Measurements from ENCODE around the gene GPR183.

Gene GPR183, protein sequence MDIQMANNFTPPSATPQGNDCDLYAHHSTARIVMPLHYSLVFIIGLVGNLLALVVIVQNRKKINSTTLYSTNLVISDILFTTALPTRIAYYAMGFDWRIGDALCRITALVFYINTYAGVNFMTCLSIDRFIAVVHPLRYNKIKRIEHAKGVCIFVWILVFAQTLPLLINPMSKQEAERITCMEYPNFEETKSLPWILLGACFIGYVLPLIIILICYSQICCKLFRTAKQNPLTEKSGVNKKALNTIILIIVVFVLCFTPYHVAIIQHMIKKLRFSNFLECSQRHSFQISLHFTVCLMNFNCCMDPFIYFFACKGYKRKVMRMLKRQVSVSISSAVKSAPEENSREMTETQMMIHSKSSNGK

GRCh38 chr13:99307247-99307646, at the start of gene GPR183:
Gene GPR183, minus strand, starts transcription at chr13:99307399. Its CDS starts 11,254 bp downstream, at chr13:99296145.
- DNase-seq (ENCODE audit: low read depth in 2 of 2), result no peak

DNA sequence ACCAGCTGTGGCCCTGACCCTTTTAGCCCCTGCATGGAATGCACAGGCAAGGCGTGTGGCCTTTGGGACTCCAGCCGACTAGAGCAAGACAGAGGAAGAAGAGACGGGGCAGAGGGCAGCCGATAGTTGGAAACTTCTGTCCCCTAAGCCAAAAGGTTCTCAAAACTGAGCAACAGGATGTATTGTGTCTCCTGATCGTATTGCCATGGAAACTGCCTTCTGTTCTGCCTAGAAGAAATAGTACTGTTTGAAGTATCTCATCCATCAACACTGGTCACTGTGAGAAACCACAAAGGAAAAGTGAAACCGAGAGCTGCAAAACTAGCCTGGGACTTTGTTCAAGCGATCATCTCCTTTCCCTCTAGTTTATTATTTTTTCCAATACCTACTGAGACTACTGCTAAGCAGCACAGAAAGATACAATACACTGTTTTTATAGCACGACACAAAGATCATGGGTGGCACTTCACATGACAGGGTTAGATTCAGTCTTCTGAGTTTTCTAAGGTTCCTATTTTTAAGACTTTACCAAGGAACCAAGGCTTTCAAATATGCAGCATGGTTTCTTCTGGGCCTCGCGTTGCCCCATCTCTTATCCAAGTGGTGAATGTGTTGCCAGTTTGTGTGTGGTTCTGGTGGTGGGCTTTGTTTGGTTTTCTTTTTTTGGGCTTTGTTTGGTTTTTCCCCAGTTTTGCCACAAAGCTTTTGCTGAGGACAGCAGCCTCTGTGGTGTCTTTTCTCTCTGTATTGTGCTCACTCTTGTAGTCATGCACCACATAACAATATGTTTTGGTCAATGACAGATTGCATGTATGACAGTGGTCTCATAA, 49.3 kb upstream of the GPR183 start:
- no peak for DNase-seq (ENCODE audit: low read depth in 2 of 2)

DNA sequence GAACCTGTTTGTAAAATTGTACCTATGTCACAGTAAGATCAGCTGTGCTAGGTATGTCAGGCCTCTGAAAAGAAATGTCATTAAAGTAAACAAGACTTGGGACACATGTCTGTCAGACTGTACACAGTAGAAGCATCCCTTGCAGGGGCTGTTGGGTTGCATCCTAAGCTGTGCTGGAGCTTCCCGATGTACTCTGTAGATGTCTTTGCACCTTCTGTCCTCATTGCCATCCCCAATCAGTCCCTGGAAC, 48.7 kb upstream of the GPR183 start:
- DNase-seq (ENCODE audit: low read depth in 2 of 2), result no peak

GRCh38 chr13:99355267-99356011, 48.2 kb upstream of the GPR183 start:
- DNase-seq (ENCODE audit: low read depth in 2 of 2), result no peak

DNA sequence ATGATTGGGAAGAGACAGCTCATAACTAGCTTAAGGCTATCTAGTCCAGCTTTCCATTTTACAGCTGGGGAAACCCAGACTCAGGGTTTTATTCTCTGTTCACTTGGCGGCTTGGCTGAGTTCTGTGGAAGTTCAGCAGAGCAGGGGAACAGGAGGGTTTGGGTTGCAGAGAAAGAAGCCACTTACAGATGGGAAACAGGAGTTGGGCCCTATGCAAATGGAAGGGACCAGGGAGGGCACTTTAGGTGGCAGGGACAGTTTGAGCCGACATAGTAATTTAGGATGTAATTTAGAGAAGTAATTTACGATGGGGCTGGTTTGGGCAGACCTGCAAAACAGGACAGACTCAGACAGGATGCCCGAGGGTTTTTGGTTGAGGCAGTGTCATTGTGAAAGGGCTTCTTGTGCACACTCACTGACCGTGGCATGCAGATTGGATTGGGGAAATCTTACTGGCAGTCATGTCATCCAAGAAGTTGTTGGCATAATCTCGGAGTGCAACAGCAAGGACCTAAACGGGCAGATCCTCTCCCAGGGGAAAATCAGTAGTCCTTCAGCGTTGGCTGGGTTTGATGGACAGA, 47.3 kb upstream of the GPR183 start:
- DNase-seq (ENCODE audit: low read depth in 2 of 2), result no peak

GRCh38 chr13:99353836-99354235, 46.6 kb upstream of the GPR183 start:
- DNase-seq (ENCODE audit: low read depth in 2 of 2), result no peak

- DNase-seq (ENCODE audit: low read depth in 2 of 2), result no peak
These were observed 46.0 kb upstream of the GPR183 start for GRCh38 chr13:99353246-99353600.

DNA sequence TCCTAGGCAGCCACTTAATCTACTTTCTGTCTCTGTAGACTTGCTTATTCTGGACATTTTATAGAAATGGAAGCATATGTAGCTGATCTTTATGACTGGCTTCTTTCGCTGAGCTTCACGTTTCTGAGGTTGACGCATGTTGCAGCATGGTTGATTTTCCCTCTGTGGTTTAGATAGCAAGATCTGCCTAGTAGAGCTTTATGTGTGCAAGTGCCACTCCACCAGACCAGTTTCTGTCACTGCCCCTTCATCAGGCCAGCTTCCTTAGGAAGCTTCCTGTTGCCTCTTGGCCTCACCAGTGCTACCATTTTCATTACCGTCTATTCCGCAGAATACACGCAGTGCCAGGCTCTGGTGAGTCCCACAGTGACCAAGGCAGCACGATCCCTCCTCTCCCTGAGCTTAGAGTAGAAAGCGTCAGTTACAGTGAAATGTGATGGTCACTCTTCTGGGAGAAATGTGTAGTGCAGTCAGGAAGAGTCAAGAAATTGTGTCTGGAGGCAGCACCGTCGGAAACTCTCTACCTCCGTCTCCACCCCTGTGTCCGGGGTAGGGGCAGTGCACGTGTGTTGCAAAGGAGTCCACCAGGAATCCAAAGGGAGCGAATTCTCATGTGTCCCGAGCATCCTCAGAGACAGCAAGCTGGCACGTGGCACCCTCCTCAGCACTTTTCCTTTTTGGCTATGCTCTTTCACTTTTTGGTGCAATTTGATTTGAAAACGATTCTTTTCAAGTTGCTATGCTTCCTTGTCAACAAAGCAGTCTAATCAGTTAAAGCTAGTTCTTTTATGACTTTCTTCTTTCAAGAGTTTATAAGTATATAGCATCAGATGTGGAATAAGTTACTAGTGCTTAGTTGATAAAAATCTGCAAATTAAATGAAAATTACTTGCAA, 45.4 kb upstream of the GPR183 start:
- DNase-seq (ENCODE audit: low read depth in 2 of 2), result no peak

- DNase-seq (ENCODE audit: low read depth in 2 of 2), result no peak
These were observed 44.6 kb upstream of the GPR183 start for GRCh38 chr13:99351772-99352171.

GRCh38 chr13:99350191-99350590, 43.0 kb upstream of the GPR183 start:
- DNase-seq (ENCODE audit: low read depth in 2 of 2), result no peak

DNA sequence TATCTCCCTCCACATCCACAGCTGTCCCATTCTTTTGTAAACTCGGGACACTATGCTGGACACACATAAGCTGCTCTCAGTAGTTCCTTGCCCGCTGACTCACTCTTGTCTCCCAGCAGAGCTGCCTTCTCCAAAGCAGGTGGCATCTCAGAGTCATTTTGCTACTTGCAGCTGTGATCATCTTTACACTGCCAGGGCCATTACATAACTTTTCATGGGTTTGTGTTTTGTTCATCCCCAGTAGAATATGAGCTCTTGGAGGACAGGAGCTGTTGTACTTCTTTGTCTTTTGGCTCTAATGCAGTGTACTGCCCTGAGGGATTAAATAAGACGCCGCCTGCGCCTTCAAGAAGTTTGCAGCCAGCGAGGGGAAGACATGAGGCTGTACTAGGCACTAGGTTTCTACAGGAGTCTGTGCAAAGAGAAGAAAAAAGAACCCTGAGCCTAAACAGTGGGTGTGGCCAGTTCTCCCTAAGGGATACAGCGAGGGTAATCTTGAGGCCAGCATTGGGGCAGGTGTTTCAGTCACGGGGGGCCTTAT, 40.8 kb upstream of the GPR183 start:
- no peak for DNase-seq (ENCODE audit: low read depth in 2 of 2)

DNA sequence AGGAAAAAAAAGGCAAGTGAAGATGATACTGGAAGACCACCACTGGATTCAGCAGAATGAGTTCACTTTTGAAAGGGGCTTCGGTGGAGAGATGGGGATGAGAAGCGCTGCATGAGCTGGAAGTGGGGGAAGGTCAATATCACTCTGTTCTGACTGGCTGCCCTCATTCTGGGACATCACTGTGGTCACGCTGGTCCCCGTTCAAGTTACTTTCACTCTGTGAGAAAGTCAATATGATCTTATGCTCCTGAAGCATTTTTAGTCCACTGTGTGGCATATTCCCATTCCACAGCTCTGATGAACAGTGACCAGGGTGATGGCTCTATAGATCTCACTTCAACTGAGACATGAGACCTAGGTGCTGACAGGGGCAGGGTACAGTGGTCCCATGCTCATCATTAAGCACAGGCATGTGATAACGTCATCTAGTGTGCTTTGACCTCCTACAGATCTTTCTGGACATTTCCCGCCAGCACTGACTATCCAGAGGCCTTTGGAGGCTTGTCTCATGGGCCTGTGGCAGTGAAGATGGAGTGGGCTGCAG, 40.2 kb upstream of the GPR183 start:
- DNase-seq (ENCODE audit: low read depth in 2 of 2), result no peak

- DNase-seq (ENCODE audit: low read depth in 2 of 2), result no peak
These were observed 39.3 kb upstream of the GPR183 start for GRCh38 chr13:99346335-99347042.

- no peak for DNase-seq (ENCODE audit: low read depth in 2 of 2)
These were observed 38.1 kb upstream of the GPR183 start for GRCh38 chr13:99345345-99345744.

DNA sequence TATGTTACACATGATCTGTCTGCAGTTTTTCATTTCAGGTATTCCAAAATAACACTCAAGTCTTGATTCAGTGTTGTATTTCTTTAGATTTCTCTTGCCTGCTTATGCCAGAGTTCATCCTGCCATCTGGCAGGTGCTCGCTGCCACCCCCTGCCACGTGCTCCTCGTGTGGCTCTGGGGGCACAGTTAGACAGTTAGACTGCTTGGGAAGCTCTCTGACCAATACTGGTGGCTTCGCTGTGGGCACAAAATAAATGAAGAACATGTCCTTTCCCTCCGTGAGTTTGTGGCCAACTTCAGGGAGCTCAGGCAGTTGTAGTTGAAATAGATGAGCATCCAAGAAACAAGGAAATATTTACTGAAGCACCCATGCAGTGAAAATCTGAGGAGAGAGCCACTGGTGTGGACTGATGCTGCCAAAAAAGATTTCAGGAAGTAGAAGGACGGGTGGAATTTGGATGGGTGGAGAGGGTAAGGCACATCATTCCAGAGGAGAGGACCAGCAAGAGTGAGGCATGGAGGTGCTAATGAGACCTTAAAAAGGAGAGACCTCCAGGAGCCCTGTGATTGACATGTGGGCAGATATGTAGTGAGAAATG, 37.5 kb upstream of the GPR183 start:
- no peak for DNase-seq (ENCODE audit: low read depth in 2 of 2)

- no peak for DNase-seq (ENCODE audit: low read depth in 2 of 2)
These were observed 35.6 kb upstream of the GPR183 start for GRCh38 chr13:99342723-99343315.

DNA sequence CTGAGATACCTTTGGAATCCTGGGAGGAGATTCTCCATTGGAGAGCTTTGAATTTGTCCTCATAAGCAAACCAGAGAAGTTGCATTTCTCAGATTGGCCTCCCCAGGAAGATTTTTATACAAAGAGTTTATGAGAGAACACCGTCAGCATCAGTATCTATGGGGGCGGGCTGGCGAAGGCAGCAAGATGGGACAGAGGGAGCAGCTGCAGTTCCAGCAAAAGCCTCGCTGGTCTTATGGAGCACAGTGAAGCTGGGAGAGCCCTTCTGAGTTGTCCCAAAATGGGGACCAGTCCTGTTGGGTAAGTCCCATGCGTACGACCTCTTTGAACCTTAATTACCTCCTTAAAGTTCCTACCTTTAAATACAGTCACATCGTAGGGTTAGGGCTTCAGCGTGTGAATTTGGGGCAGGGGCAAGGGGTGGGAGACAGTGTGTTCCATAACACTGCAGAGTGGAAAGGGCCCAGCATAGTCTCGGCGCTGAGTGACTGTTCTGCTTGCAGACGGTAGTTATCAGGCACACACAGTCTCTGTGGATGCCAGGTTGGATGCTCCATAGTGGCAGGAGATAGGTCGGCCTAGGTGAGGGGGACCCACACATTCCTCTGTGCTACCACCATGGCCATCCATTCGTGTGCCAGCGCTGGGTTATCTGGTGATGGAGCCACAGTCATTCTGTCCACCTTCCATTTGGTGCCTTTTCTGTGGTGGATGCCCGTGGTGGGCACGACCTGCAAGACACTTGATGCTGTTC, 34.9 kb upstream of the GPR183 start:
- DNase-seq (ENCODE audit: low read depth in 2 of 2), result no peak

- no peak for DNase-seq (ENCODE audit: low read depth in 2 of 2)
These were observed 33.4 kb upstream of the GPR183 start for GRCh38 chr13:99340638-99341037.
